ENCODE data around the gene HMGCR.

GRCh38 chr5:75384218-75384617 is 47.2 kb downstream of the HMGCR start:
- TF ChIP-seq CTCF (IDR thresholded peaks at IDR 0.05) (no peak), POLR2A (IDR thresholded peaks at IDR 0.05) (no peak), EP300 (IDR thresholded peaks at IDR 0.05) (no peak)
